A549 (cell line): ENCODE results near the gene CRTC3.

Experiments used
- HES2 ChIP-seq: fragments of >200 bp; sonication (Bioruptor Twin); formaldehyde crosslinking; IDR thresholded peaks from 2 replicates; pipeline ENCODE4 v1.6.1; 2016
- POLR2A ChIP-seq: IDR thresholded peaks from 2 replicates; pipeline ENCODE4 v1.6.1; 2012; ENCODE audit warnings: mild to moderate bottlenecking, low read length
- ZC3H11A ChIP-seq: fragments of 450-650 bp; IDR thresholded peaks from 2 replicates; pipeline ENCODE4 v1.6.1; 2014; ENCODE audit warnings: antibody characterized with exemption, mild to moderate bottlenecking
- TF ChIP-seq, protein P1 (sequence below): fragments of 450-650 bp; IDR thresholded peaks from 2 replicates; pipeline ENCODE4 v1.6.1; 2014; ENCODE audit warnings: antibody characterized with exemption
- TF ChIP-seq, protein P2 (sequence below): fragments of >200 bp; sonication (Bioruptor Twin); formaldehyde crosslinking; IDR thresholded peaks from 3 replicates; pipeline ENCODE4 v1.5.1; 2016
- TF ChIP-seq, protein P3 (sequence below): fragments of >200 bp; sonication (Bioruptor Twin); formaldehyde crosslinking; IDR thresholded peaks from 3 replicates; pipeline ENCODE4 v1.6.1; 2016

GRCh38 chr15:90539789-90540188, 10.1 kb downstream of the CRTC3 start:
- TF ChIP-seq HES2: no peak
- TF ChIP-seq POLR2A: no peak
- TF ChIP-seq, protein P1, sequence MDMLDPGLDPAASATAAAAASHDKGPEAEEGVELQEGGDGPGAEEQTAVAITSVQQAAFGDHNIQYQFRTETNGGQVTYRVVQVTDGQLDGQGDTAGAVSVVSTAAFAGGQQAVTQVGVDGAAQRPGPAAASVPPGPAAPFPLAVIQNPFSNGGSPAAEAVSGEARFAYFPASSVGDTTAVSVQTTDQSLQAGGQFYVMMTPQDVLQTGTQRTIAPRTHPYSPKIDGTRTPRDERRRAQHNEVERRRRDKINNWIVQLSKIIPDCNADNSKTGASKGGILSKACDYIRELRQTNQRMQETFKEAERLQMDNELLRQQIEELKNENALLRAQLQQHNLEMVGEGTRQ: no peak
- no peak for TF ChIP-seq ZC3H11A
- TF ChIP-seq, protein P2, sequence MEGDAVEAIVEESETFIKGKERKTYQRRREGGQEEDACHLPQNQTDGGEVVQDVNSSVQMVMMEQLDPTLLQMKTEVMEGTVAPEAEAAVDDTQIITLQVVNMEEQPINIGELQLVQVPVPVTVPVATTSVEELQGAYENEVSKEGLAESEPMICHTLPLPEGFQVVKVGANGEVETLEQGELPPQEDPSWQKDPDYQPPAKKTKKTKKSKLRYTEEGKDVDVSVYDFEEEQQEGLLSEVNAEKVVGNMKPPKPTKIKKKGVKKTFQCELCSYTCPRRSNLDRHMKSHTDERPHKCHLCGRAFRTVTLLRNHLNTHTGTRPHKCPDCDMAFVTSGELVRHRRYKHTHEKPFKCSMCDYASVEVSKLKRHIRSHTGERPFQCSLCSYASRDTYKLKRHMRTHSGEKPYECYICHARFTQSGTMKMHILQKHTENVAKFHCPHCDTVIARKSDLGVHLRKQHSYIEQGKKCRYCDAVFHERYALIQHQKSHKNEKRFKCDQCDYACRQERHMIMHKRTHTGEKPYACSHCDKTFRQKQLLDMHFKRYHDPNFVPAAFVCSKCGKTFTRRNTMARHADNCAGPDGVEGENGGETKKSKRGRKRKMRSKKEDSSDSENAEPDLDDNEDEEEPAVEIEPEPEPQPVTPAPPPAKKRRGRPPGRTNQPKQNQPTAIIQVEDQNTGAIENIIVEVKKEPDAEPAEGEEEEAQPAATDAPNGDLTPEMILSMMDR: no peak
- TF ChIP-seq, protein P3, sequence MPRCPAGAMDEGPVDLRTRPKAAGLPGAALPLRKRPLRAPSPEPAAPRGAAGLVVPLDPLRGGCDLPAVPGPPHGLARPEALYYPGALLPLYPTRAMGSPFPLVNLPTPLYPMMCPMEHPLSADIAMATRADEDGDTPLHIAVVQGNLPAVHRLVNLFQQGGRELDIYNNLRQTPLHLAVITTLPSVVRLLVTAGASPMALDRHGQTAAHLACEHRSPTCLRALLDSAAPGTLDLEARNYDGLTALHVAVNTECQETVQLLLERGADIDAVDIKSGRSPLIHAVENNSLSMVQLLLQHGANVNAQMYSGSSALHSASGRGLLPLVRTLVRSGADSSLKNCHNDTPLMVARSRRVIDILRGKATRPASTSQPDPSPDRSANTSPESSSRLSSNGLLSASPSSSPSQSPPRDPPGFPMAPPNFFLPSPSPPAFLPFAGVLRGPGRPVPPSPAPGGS: no peak
